22Rv1 (cell line): ENCODE data around the gene ZNF180.
A peak's percentile ranks its signal among the peaks of the same experiment; 100 is the strongest.

Experiments used
- ZFX ChIP-seq: fragments of 450-650 bp; IDR thresholded peaks from 2 replicates; pipeline ENCODE4 v1.6.1; 2017; ENCODE audit warnings: antibody characterized with exemption, borderline replicate concordance
- TF ChIP-seq, protein P1 (sequence below): fragments of 450-650 bp; IDR thresholded peaks from 2 replicates; pipeline ENCODE4 v1.5.1; 2017; ENCODE audit warnings: mild to moderate bottlenecking

DNA sequence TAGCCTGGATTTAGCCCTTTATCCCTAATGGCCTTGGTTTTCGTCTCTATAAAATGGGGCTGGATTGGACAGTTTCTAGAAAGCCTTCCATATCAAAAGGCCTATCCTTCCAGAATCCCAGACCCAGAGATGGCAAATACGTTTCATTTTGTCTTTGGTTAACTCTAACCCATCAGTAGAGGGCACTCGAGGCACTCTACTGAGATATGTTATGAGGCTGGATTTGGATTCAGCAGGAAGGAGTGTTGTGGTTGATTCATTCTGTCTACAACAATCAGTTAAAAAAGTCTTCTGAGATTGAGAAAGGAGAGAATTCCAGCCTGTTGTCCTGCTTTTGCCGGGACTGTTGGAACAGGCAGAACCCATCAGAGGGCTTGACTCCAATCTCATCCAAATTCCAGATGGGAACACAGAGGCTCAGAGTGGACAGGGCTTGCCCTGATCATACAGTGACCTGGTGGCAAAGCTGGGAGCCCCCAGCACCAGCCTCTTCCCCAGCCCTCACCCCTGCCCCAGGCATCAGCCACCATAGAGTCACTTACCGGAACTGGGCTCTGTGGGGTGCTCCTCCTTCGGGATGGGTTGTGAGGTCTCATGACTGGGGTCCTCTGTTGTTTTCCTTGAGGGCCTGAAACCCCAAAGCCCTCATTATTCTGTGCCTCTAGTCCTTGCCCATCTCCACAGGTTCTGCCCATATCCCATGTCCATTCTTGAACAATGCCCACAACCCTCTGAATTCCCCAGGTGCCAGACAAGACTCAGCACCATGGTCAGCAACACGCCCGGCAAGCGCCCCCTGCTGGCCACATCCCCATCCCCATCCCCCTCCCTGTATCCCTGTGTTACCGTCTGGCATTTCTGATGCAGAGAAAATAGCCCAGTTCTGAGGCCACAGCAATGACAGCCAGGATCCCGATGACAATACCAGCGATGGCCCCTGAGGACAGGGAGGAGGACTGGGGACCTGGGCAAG, 12.3 kb upstream of the ZNF180 start:
- TF ChIP-seq, protein P1, sequence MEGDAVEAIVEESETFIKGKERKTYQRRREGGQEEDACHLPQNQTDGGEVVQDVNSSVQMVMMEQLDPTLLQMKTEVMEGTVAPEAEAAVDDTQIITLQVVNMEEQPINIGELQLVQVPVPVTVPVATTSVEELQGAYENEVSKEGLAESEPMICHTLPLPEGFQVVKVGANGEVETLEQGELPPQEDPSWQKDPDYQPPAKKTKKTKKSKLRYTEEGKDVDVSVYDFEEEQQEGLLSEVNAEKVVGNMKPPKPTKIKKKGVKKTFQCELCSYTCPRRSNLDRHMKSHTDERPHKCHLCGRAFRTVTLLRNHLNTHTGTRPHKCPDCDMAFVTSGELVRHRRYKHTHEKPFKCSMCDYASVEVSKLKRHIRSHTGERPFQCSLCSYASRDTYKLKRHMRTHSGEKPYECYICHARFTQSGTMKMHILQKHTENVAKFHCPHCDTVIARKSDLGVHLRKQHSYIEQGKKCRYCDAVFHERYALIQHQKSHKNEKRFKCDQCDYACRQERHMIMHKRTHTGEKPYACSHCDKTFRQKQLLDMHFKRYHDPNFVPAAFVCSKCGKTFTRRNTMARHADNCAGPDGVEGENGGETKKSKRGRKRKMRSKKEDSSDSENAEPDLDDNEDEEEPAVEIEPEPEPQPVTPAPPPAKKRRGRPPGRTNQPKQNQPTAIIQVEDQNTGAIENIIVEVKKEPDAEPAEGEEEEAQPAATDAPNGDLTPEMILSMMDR, result peak; percentile 54
- no peak for TF ChIP-seq ZFX
